Ectodermal cell (in vitro differentiated cells): ENCODE measurements around the gene PDE6B.

ENCODE experiments used
- H3K27ac ChIP-seq: 2 replicates; pipeline ENCODE4 v1.7.0; 2013; ENCODE audit warnings: mild to moderate bottlenecking, low read depth, low read length; ENCODE audit not compliant: insufficient read depth, poor library complexity, severe bottlenecking
- H3K27me3 ChIP-seq: 2 replicates; pipeline ENCODE4 v1.7.0; 2013; ENCODE audit warnings: mild to moderate bottlenecking, low read length; ENCODE audit not compliant: insufficient read depth, control insufficient read depth, poor library complexity, severe bottlenecking
- H3K36me3 ChIP-seq: one replicate; pipeline ENCODE4 v1.7.0; 2013; ENCODE audit warnings: low read length; ENCODE audit not compliant: control insufficient read depth, insufficient read depth
- H3K4me1 ChIP-seq: one replicate; pipeline ENCODE4 v1.7.0; 2013; ENCODE audit warnings: low read length; ENCODE audit not compliant: control insufficient read depth, insufficient read depth
- H3K4me3 ChIP-seq: 2 replicates; pipeline ENCODE4 v1.7.0; 2013; ENCODE audit warnings: low read depth, low read length, control low read depth; ENCODE audit not compliant: insufficient read depth
- H3K9me3 ChIP-seq: 2 replicates; pipeline ENCODE4 v1.7.0; 2013; ENCODE audit warnings: mild to moderate bottlenecking, low read length, moderate library complexity; ENCODE audit not compliant: control insufficient read depth
- WGBS, 2 experiments: methylation state at CpG; one replicate each; pipeline ENCODE4 v1.1.7; 2013; ENCODE audit warnings: missing lambda C conversion rate in 2 of 2; 5-methylcytosine and 5-hydroxymethylcytosine counted together

PDE6B gene

GRCh38 chr4:673349-674091 lies 48.1 kb downstream of the PDE6B start:
- Histone ChIP-seq H3K36me3 (peaks cover 13% of the 10 kb centered on the region), H3K27ac (no peak overlapping the region), H3K4me1 (peaks cover 10% of the 10 kb centered on the region), H3K27me3 (no peaks in the 10 kb centered on the region), H3K4me3 (peak overlapping the region; percentile 94), H3K9me3 (no peaks in the 10 kb centered on the region)
- 8 to 9% methylated on average over 55 of the region's 55 CpGs for WGBS, 2 experiments

DNA sequence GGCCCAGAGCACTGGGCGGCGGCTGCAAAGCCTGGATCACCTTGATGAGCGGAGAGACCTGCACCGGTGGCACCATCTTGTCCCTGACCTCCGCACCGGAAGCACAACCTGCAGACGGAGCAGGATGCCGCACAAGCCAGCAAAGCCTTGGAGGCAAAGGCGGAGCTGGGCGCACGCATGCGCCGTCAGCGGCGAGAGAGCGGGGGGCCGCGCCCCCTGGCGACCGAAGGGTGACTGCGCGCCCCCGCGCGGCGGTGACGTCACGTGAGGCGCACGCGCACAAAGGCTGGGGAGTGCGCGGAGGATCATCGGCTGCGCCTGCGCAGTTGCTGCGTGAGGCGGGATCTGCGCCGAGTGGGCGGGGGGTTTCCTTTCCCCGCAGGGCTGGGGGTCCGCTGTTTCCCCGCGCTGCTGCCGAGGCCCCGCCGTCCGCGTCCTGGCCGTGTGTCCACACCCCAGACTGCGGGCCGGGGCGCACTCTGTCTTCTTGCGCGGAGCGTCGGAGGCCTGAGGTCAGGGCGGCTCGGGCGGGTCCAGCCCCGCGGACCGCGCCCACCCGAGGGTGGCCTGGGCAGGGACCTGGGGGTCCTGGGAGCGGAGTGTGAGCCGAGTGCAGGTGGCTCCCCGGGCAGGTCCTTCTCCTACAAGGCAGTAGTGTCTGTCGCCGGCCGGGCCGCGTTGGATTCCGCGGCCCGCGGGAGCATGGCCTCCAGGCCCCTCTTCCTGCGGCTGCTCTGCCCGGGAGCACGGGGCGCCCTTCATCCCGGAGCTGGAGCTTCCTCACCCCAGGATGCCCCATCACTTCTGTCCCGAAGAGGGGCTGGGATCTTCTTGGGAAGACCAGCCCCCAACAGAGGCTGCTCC lies 49.0 kb downstream of the PDE6B start, which contains the start of the genes ATP5ME and MYL5:
Gene ATP5ME (minus strand): TSS at position 105 of the 864 bp plus-strand sequence. CDS start 29 bp downstream, at position 76.
Gene MYL5 (plus strand): TSS at position 371 of the 864 bp plus-strand sequence. CDS start 3,485 bp downstream, outside the sequence.
- 1% methylated on average over 84 of the region's 84 CpGs for WGBS, 2 experiments
- H3K36me3 ChIP-seq, result peaks cover 13% of the 10 kb centered on the region
- H3K4me3 ChIP-seq, result peak within 1 kb of the TSS; percentile 94
- peaks cover 10% of the 10 kb centered on the region for H3K4me1 ChIP-seq
- H3K9me3 ChIP-seq, result no peaks in the 10 kb centered on the region
- no peaks in the 10 kb centered on the region for H3K27me3 ChIP-seq
- no peak within 1 kb of the TSS for H3K27ac ChIP-seq

- WGBS, 2 experiments, result 86% methylated on average over 26 of the region's 26 CpGs
- Histone ChIP-seq H3K27ac (no peak overlapping the region), H3K4me1 (peaks cover 10% of the 10 kb centered on the region), H3K4me3 (peak overlapping the region; percentile 94), H3K27me3 (peaks cover 5% of the 10 kb centered on the region), H3K9me3 (no peaks in the 10 kb centered on the region), H3K36me3 (peaks cover 13% of the 10 kb centered on the region)
These were observed 49.9 kb downstream of the PDE6B start for GRCh38 chr4:675036-675882.

- H3K9me3 ChIP-seq, result no peaks in the 10 kb centered on the region
- peaks cover 10% of the 10 kb centered on the region for H3K4me1 ChIP-seq
- peaks cover 12% of the 10 kb centered on the region for H3K27me3 ChIP-seq
- no peak overlapping the region for H3K4me3 ChIP-seq
- H3K36me3 ChIP-seq, result peaks cover 13% of the 10 kb centered on the region
- WGBS, 2 experiments, result 91 to 92% methylated on average over 19 of the region's 19 CpGs
- no peak overlapping the region for H3K27ac ChIP-seq
These were observed 50.9 kb downstream of the PDE6B start for GRCh38 chr4:675980-676870.

DNA sequence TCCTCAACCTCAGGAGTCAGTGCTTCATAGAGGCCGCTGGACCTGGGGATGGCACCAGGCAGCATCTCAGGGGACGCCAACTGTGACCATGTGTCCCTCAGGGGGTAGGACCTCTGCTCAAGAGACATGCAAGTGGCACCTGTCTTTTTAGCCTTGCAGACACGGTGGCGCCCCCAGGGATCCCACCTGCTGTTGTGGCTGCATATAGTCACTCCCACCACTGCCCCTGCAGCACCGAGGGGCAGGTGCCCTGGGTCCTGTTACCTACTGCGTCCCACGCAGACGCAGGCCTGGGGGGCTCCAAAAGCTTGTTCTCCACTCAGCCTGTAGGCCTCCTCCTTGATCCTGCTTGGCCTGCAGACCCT lies 51.5 kb downstream of the PDE6B start:
- H3K27ac ChIP-seq, result no peak overlapping the region

DNA sequence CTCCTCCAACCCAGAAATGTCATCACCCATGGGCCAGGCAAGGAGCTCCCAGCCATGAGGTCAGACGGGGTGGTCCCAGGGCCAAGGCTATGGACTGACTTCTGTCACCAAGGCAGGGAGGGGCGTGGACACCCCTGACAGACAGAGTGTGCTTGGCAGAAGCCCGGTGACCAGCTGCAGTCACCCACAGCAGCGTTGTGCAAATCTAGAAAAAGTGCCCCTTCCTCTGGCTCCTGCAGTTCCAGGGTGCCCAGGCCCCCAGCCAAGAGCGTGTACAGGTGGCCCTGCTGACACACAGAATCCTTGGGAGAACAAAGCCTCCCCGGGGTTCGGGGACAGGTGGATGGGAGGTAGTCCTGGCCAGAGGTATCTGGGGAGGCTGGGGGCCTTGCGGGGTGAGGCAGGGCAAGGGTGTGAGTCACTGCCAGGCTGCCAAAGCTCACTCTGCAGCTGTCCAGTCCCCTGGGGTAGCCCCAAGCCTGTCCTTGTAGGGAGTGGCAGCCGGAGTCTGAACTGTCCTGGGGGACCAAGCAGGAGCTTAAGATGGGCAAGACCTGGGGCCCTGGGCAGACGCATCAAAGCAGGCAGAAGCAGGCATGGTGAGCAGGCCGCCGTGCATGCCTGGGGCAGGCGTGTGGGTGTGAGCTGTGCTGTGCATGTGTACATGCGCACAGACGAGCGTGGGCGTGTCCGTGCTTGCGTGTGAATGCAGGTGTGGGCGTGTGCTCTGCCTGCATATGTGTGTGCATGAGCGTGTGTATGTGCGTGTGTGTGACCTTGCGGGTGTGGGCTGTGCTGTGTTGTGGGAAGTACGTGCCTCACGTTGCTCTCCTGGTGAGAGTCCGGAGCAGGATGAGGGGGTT lies 52.3 kb downstream of the PDE6B start:
- Histone ChIP-seq H3K27ac (no peak overlapping the region), H3K9me3 (no peaks in the 10 kb centered on the region), H3K4me3 (no peak overlapping the region), H3K27me3 (peaks cover 12% of the 10 kb centered on the region), H3K4me1 (peaks cover 10% of the 10 kb centered on the region), H3K36me3 (peaks cover 5% of the 10 kb centered on the region)
- WGBS, 2 experiments, result 91% methylated on average over 26 of the region's 26 CpGs

More for the DNA sequence above, 51.5 kb downstream of the PDE6B start:
- H3K9me3 ChIP-seq, result no peaks in the 10 kb centered on the region
- peaks cover 10% of the 10 kb centered on the region for H3K4me1 ChIP-seq
- no peak overlapping the region for H3K4me3 ChIP-seq
- 88 to 90% methylated on average over 8 of the region's 8 CpGs for WGBS, 2 experiments
- H3K27me3 ChIP-seq, result peaks cover 12% of the 10 kb centered on the region
- peaks cover 13% of the 10 kb centered on the region for H3K36me3 ChIP-seq

DNA sequence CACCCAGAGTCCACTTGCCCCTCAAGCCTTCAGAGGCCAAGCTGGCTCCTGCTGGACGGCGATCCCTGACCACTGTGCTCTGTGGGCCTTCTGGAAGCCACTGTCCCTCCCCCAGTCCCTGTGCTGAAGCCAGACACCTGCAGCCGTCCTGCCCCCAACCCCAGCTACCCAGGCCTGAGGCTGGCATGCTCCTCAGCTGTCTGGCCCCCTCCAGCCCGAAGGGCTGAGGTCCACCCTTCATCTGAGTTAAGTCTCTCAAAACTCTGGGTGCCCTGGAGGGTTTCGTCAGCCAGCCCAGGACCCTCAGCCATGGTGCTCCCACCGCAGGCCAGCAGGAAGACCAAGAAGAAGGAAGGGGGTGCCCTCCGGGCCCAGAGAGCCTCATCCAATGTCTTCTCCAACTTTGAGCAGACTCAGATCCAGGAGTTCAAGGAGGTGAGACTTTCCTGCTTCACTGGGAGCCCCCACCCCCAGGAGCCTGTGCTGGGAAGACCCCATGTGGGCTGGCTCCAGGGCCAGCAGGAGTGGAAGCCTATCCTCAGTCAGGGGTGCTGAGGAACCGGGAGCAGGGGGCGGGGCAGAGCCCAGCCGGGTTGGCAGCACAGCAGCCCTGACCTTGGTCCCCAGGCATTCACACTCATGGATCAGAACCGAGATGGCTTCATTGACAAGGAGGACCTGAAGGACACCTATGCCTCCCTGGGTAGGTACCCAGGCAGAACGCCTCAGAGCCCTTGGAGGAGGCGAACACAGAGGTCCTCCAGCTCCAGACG lies 53.1 kb downstream of the PDE6B start:
- 86 to 90% methylated on average over 14 of the region's 14 CpGs for WGBS, 2 experiments
- Histone ChIP-seq H3K27me3 (peaks cover 12% of the 10 kb centered on the region), H3K9me3 (no peaks in the 10 kb centered on the region), H3K36me3 (no peaks in the 10 kb centered on the region), H3K4me1 (peaks cover 5% of the 10 kb centered on the region), H3K4me3 (no peak overlapping the region), H3K27ac (no peak overlapping the region)

GRCh38 chr4:679104-679481 lies 53.7 kb downstream of the PDE6B start:
- 91 to 94% methylated on average over 13 of the region's 13 CpGs for WGBS, 2 experiments
- Histone ChIP-seq H3K27me3 (peaks cover 12% of the 10 kb centered on the region), H3K4me3 (no peak overlapping the region), H3K36me3 (no peaks in the 10 kb centered on the region), H3K9me3 (no peaks in the 10 kb centered on the region), H3K27ac (no peak overlapping the region), H3K4me1 (peaks cover 5% of the 10 kb centered on the region)
